Hepatocyte (in vitro differentiated cells): ENCODE measurements around the gene RPS6KA2. TPM values are rescaled to one million over a fixed set of nuclear protein-coding genes. Genes with fewer than 3 reads are reported as not detected.
"Not testable (repeated sequence)": the region's sequence is repeated elsewhere in the genome, so short reads cannot be mapped to it uniquely, and the experiment has no call there.

ENCODE experiments used
- DNase-seq: peaks from one replicate; pipeline ENCODE4 v3.0.0-alpha.2; 2016; ENCODE audit warnings: low spot score
- H2AFZ ChIP-seq: fragments of 200-600 bp; sonication (generic); 2 replicates; pipeline ENCODE4 v1.6.0; 2016; ENCODE audit warnings: antibody characterized with exemption, mild to moderate bottlenecking
- H3K27ac ChIP-seq: fragments of 200-600 bp; sonication (generic); 2 replicates; pipeline ENCODE4 v1.5.1; 2016; ENCODE audit warnings: mild to moderate bottlenecking
- H3K27me3 ChIP-seq: fragments of 200-600 bp; sonication (generic); 2 replicates; pipeline ENCODE4 v1.6.1; 2016
- H3K36me3 ChIP-seq: fragments of 200-600 bp; sonication (generic); replicated peaks from 2 replicates; pipeline ENCODE4 v1.5.1; 2016; ENCODE audit warnings: low read depth; ENCODE audit not compliant: insufficient read depth
- H3K4me1 ChIP-seq: fragments of 200-600 bp; sonication (generic); 2 replicates; pipeline ENCODE4 v1.5.1; 2016; ENCODE audit warnings: mild to moderate bottlenecking, moderate library complexity; ENCODE audit not compliant: insufficient read depth
- H3K4me2 ChIP-seq: fragments of 200-600 bp; sonication (generic); 2 replicates; pipeline ENCODE4 v1.6.0; 2016
- H3K4me3 ChIP-seq: fragments of 200-600 bp; sonication (generic); 2 replicates; pipeline ENCODE4 v1.5.1; 2016; ENCODE audit warnings: mild to moderate bottlenecking
- H3K79me2 ChIP-seq: fragments of 200-600 bp; sonication (generic); 2 replicates; pipeline ENCODE4 v1.6.0; 2017; ENCODE audit warnings: mild to moderate bottlenecking
- H3K9me2 ChIP-seq: fragments of 200-600 bp; sonication (generic); replicated peaks from 2 replicates; pipeline ENCODE4 v1.6.0; 2017; ENCODE audit warnings: mild to moderate bottlenecking; ENCODE audit not compliant: insufficient read depth
- H3K9me3 ChIP-seq: fragments of 200-600 bp; sonication (generic); 2 replicates; pipeline ENCODE4 v1.5.1; 2016; ENCODE audit warnings: low read depth, mild to moderate bottlenecking
- H4K20me1 ChIP-seq: fragments of 200-600 bp; sonication (generic); 2 replicates; pipeline ENCODE4 v1.6.0; 2016; ENCODE audit warnings: mild to moderate bottlenecking; ENCODE audit not compliant: insufficient read depth, poor library complexity, severe bottlenecking
- CTCF ChIP-seq: fragments of 200-600 bp; sonication (generic); IDR thresholded peaks from 2 replicates; pipeline ENCODE4 v1.5.1; 2016; ENCODE audit warnings: antibody characterized with exemption, mild to moderate bottlenecking; ENCODE audit not compliant: poor library complexity
- EZH2 ChIP-seq: fragments of 200-600 bp; sonication (generic); IDR thresholded peaks from 2 replicates; pipeline ENCODE4 v1.6.1; 2016; ENCODE audit warnings: antibody characterized with exemption, mild to moderate bottlenecking, borderline replicate concordance
- EZH2phosphoT487 ChIP-seq: fragments of 200-600 bp; sonication (generic); IDR thresholded peaks from one replicate; pipeline ENCODE4 v1.6.1; 2018; ENCODE audit warnings: antibody characterized with exemption, mild to moderate bottlenecking, low read depth, moderate library complexity; ENCODE audit not compliant: unreplicated experiment, severe bottlenecking
- WGBS: methylation state at CpG from one replicate; pipeline ENCODE4 v1.1.6; 2016; ENCODE audit warnings: low lambda C conversion rate; ENCODE audit errors: missing lambda C conversion rate; 5-methylcytosine and 5-hydroxymethylcytosine counted together
- polyA plus RNA-seq: library from polyadenylated mRNA; unstranded; fragments of >200 nt; fragmentation: Nextera tagmentation; extraction: Ambion mirVana; gene quantifications from 2 replicates; pipeline ENCODE4 v1.2.1, GENCODE V29; 2016
- total RNA-seq: library from RNA; depleted of rRNA; stranded (reverse); fragments of >200 nt; gene quantifications from 2 replicates; pipeline ENCODE4 v1.2.3, GENCODE V29; 2014

Gene RPS6KA2
- total and polyA plus RNA-seq, 2 experiments from 2014 or later: 27.7 to 29.2 TPM

DNA sequence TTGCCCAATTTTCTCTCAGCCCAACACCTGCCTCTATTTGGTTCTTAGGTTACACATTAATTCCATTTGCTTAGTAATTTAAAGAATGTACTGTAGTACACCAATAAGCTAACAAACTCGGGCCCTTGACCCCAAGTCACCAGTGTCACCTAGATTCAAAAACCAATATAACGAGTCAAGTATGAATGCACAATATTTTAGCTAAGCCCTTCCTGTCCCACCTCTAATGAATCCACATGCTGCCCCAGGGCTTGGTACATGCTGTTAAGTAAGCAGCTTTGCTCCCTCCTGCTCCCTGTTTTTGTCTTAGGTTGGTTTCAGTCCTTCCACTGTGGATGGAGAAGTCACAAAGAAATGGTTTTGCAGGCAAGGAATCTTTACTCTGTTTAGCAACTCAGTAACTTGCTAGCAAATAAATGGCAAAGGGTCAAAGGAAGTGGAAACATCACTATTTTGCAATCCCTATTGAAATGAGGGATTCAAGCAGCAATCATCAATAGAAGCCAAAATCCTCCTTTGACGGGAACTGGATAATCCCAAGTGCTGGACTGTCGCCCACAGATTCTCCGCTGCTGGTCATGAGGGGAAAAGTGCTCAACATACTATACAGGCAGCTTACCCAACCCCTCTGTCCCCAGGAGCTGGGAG lies 239.3 kb downstream of the RPS6KA2 start:
- DNase-seq: no peak
- 65% methylated on average over 5 of the region's 5 CpGs for WGBS
- TF ChIP-seq EZH2 (no peak), EZH2phosphoT487 (no peak), CTCF (no peak)
- peaks cover 6% of the 10 kb centered on the region for H3K4me1 ChIP-seq
- no peak overlapping the region for H3K4me3 ChIP-seq
- peaks cover 6% of the 10 kb centered on the region for H3K79me2 ChIP-seq
- H3K27ac ChIP-seq: no peak overlapping the region
- H4K20me1 ChIP-seq: no peaks in the 10 kb centered on the region
- H3K36me3 ChIP-seq: no peaks in the 10 kb centered on the region
- no peaks in the 10 kb centered on the region for H3K27me3 ChIP-seq
- no peak overlapping the region for H2AFZ ChIP-seq
- H3K4me2 ChIP-seq: peak overlapping the region; percentile 37
- H3K9me2 ChIP-seq: no peaks in the 10 kb centered on the region
- H3K9me3 ChIP-seq: no peaks in the 10 kb centered on the region

DNA sequence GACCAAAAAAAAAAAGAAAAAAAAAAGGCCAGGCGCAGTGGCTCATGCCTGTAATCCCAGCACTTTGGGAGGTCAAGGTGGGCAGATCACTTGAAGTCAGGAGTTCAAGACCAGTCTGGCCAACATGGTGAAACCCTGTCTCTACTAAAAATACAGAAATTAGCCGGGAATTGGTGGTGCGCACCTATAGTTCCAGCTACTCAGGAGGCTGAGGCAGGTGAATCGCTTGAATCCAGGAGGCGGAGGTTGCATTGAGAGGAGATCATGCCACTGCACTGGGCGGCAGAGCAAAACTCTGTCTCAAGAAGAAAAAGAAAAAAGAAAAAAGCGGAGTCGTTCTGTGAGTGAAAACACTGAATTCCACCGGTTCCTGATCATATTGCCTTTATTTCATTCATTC lies 240.0 kb downstream of the RPS6KA2 start:
- H2AFZ ChIP-seq: not testable (repeated sequence)
- 94% methylated on average over 9 of the region's 9 CpGs for WGBS

GRCh38 chr6:166386111-166386510 lies 240.9 kb downstream of the RPS6KA2 start:
- no peaks in the 10 kb centered on the region for H3K36me3 ChIP-seq
- WGBS: 93% methylated on average over 9 of the region's 9 CpGs
- no peaks in the 10 kb centered on the region for H3K9me2 ChIP-seq
- DNase-seq: no peak
- H3K4me1 ChIP-seq: peaks cover 6% of the 10 kb centered on the region
- TF ChIP-seq EZH2: no peak
- TF ChIP-seq CTCF: no peak
- no peak for TF ChIP-seq EZH2phosphoT487
- H3K9me3 ChIP-seq: no peaks in the 10 kb centered on the region
- H3K4me2 ChIP-seq: no peak overlapping the region
- H4K20me1 ChIP-seq: no peaks in the 10 kb centered on the region
- H3K27me3 ChIP-seq: no peaks in the 10 kb centered on the region
- no peak overlapping the region for H3K4me3 ChIP-seq
- no peak overlapping the region for H2AFZ ChIP-seq
- no peak overlapping the region for H3K27ac ChIP-seq
- peaks cover 10% of the 10 kb centered on the region for H3K79me2 ChIP-seq

More for the DNA sequence above, 240.0 kb downstream of the RPS6KA2 start:
- H3K27me3 ChIP-seq, H4K20me1 ChIP-seq, H3K9me3 ChIP-seq, H3K4me1 ChIP-seq, DNase-seq, H3K27ac ChIP-seq, H3K4me3 ChIP-seq, H3K9me2 ChIP-seq, H3K36me3 ChIP-seq, H3K79me2 ChIP-seq: not testable (repeated sequence)
- H3K4me2 ChIP-seq: peak overlapping the region; percentile 37

GRCh38 chr6:166383802-166384363 lies 243.2 kb downstream of the RPS6KA2 start:
- Histone ChIP-seq H3K27ac (peak overlapping the region; percentile 95), H3K4me3 (peak overlapping the region; percentile 86), H3K4me2 (peak overlapping the region; percentile 90), H2AFZ (peak overlapping the region; percentile 93), H3K79me2 (peaks cover 30% of the 10 kb centered on the region)
- not testable (repeated sequence) for H3K9me2 ChIP-seq, H3K27me3 ChIP-seq, H3K36me3 ChIP-seq, H4K20me1 ChIP-seq, H3K9me3 ChIP-seq, H3K4me1 ChIP-seq, DNase-seq
- 29% methylated on average over 22 of the region's 22 CpGs for WGBS
